GM12878 (cell line): ENCODE measurements around the gene PLCB2. TPM values are rescaled to one million over a fixed set of nuclear protein-coding genes. Genes with fewer than 3 reads are reported as not detected.
A peak's percentile ranks its signal among the peaks of the same experiment; 100 is the strongest.

ENCODE experiments used
- ATAC-seq: fragments of 200-7000 bp; cut with Tn5 transposase; 3 replicates; pipeline ENCODE4 v1.9.1; 2020; ENCODE audit warnings: mild to moderate bottlenecking, moderate library complexity
- BruUV-seq: library from RNA; stranded (reverse); fragments of 400-500 nt; replicated peaks from 2 replicates; lab custom pipeline; 2021; lab: Mats Ljungman, UMichigan
- CTCF ChIA-PET: fragments of 300-600 bp; sonication (Branson Sonifier 250); formaldehyde crosslinking; extraction: SDS; loops from one replicate; lab custom pipeline; 2021; ENCODE audit warnings: inconsistent platforms; lab: Yijun Ruan, JAX
- POLR2A ChIA-PET: fragments of 350-600 bp; formaldehyde crosslinking; extraction: SDS; loops from one replicate; lab custom pipeline; 2021; ENCODE audit warnings: inconsistent platforms; lab: Charles Lee
- RAD21 ChIA-PET: fragments of 300-600 bp; sonication (Branson Sonifier 250); formaldehyde crosslinking; loops from one replicate; lab custom pipeline; 2023; ENCODE audit warnings: antibody characterized with exemption; ENCODE audit not compliant: unreplicated experiment; lab: Charles Lee
- SMC1A ChIA-PET: fragments of 300-600 bp; sonication (Branson Sonifier 250); formaldehyde crosslinking; loops from one replicate; lab custom pipeline; 2023; ENCODE audit not compliant: unreplicated experiment, uncharacterized antibody; lab: Charles Lee
- DNase-seq: peaks from one replicate; pipeline ENCODE4 v3.0.0-alpha.2; 2011; ENCODE audit warnings: low read depth, low spot score
- FAIRE-seq: peaks from 3 replicates; lab custom pipeline; 2011; peaks lifted over from hg19 to GRCh38; lab: Jason Lieb, UNC
- H2AFZ ChIP-seq: 2 replicates; pipeline ENCODE4 v1.6.0; 2011; ENCODE audit warnings: low read depth, low read length, control low read depth; ENCODE audit not compliant: control insufficient read depth
- H3K27ac ChIP-seq: 2 replicates; pipeline ENCODE4 v1.5.1; 2011; ENCODE audit warnings: control low read depth; ENCODE audit not compliant: control insufficient read depth, insufficient read depth
- H3K27me3 ChIP-seq, 2 experiments: replicated peaks in 1 of 2; 2 replicates each; pipeline versions ENCODE4 v1.6.0 to v1.6.1; 2011; ENCODE audit warnings: low read length in 1 of 2; ENCODE audit not compliant: control insufficient read depth in 2 of 2, insufficient read depth in 2 of 2
- H3K36me3 ChIP-seq, 2 experiments: 2 replicates each; pipeline ENCODE4 v1.5.1; 2011; ENCODE audit warnings: low read length in 1 of 2; ENCODE audit not compliant: control insufficient read depth in 2 of 2, insufficient read depth in 2 of 2
- H3K4me1 ChIP-seq: 2 replicates; pipeline ENCODE4 v1.6.1; 2011; ENCODE audit warnings: mild to moderate bottlenecking, low read length, moderate library complexity, mixed read lengths; ENCODE audit not compliant: control insufficient read depth, insufficient read depth
- H3K4me2 ChIP-seq: 2 replicates; pipeline ENCODE4 v1.6.0; 2011; ENCODE audit warnings: control low read depth; ENCODE audit not compliant: control insufficient read depth, insufficient read depth
- H3K4me3 ChIP-seq: fragments of 200-600 bp; sonication (generic); 2 replicates; pipeline ENCODE4 v1.5.1; 2016
- H3K79me2 ChIP-seq: 2 replicates; pipeline ENCODE4 v1.6.0; 2011; ENCODE audit warnings: low read length; ENCODE audit not compliant: control insufficient read depth, insufficient read depth
- H3K9ac ChIP-seq: 2 replicates; pipeline ENCODE4 v1.8.0; 2011; ENCODE audit warnings: low read length, control low read depth, mixed read lengths; ENCODE audit not compliant: control insufficient read depth, insufficient read depth
- H3K9me3 ChIP-seq: replicated peaks from 3 replicates; pipeline ENCODE4 v1.5.1; 2011; ENCODE audit warnings: mild to moderate bottlenecking, low read length; ENCODE audit not compliant: control insufficient read depth, insufficient read depth
- H4K20me1 ChIP-seq: 2 replicates; pipeline ENCODE4 v1.6.0; 2011; ENCODE audit not compliant: control insufficient read depth, insufficient read depth
- CHD4 ChIP-seq: fragments of 200-600 bp; sonication (generic); IDR thresholded peaks from 2 replicates; pipeline ENCODE4 v1.6.1; 2016; ENCODE audit warnings: mild to moderate bottlenecking
- EZH2 ChIP-seq: IDR thresholded peaks from 2 replicates; pipeline ENCODE4 v1.6.1; 2012; ENCODE audit warnings: low read depth, mild to moderate bottlenecking, control low read depth, inconsistent platforms, low read length, borderline replicate concordance; ENCODE audit not compliant: control insufficient read depth
- FOXM1 ChIP-seq: IDR thresholded peaks from 2 replicates; pipeline ENCODE4 v1.6.1; 2012; ENCODE audit warnings: low read depth, mild to moderate bottlenecking, inconsistent platforms, low read length, moderate library complexity
- IKZF1 ChIP-seq: fragments of 450-650 bp; conservative IDR thresholded peaks from 2 replicates; pipeline ENCODE4 v1.6.1; 2017; ENCODE audit warnings: antibody characterized with exemption, mild to moderate bottlenecking
- KAT2A ChIP-seq: conservative IDR thresholded peaks from 2 replicates; pipeline ENCODE4 v1.6.1; 2011; ENCODE audit warnings: low read depth, low read length; ENCODE audit not compliant: control insufficient read depth
- KDM1A ChIP-seq: fragments of 200-600 bp; sonication (generic); IDR thresholded peaks from 2 replicates; pipeline ENCODE4 v1.6.1; 2016; ENCODE audit warnings: borderline replicate concordance
- KLF5 ChIP-seq: fragments of 450-650 bp; IDR thresholded peaks from 2 replicates; pipeline ENCODE4 v1.6.1; 2014; ENCODE audit warnings: mild to moderate bottlenecking; ENCODE audit not compliant: partially characterized antibody
- MEF2B ChIP-seq: fragments of 450-650 bp; IDR thresholded peaks from 2 replicates; pipeline ENCODE4 v1.6.1; 2018; ENCODE audit warnings: mild to moderate bottlenecking, moderate library complexity; ENCODE audit not compliant: partially characterized antibody, poor library complexity, severe bottlenecking
- NFIC ChIP-seq: IDR thresholded peaks from 2 replicates; pipeline ENCODE4 v1.6.1; 2012; ENCODE audit warnings: low read depth, mild to moderate bottlenecking, inconsistent platforms, low read length, moderate library complexity
- NR2C1 ChIP-seq: fragments of 450-650 bp; IDR thresholded peaks from 2 replicates; pipeline ENCODE4 v1.6.1; 2017; ENCODE audit warnings: antibody characterized with exemption, mild to moderate bottlenecking, moderate library complexity
- NR2F1 ChIP-seq: fragments of 450-650 bp; conservative IDR thresholded peaks from 2 replicates; pipeline ENCODE4 v1.6.1; 2017; ENCODE audit warnings: mild to moderate bottlenecking
- NRF1 ChIP-seq: conservative IDR thresholded peaks from 2 replicates; pipeline ENCODE4 v1.6.1; 2011; ENCODE audit warnings: mild to moderate bottlenecking, low read depth, low read length, improper control_type of control experiment
- RELA ChIP-seq: fragments of 450-650 bp; IDR thresholded peaks from 2 replicates; pipeline ENCODE4 v1.8.0; 2014; ENCODE audit warnings: borderline replicate concordance; ENCODE audit not compliant: partially characterized antibody
- SIX5 ChIP-seq: IDR thresholded peaks from 2 replicates; pipeline ENCODE4 v1.6.1; 2011; ENCODE audit warnings: mild to moderate bottlenecking, low read depth, low read length, moderate library complexity; ENCODE audit not compliant: severe bottlenecking
- SREBF2 ChIP-seq: IDR thresholded peaks from 2 replicates; pipeline ENCODE4 v1.6.1; 2012; ENCODE audit warnings: mild to moderate bottlenecking, low read length
- SUPT20H ChIP-seq: IDR thresholded peaks from 2 replicates; pipeline ENCODE4 v1.6.1; 2011; ENCODE audit warnings: low read depth, mild to moderate bottlenecking, low read length, moderate library complexity, borderline replicate concordance; ENCODE audit not compliant: control insufficient read depth
- ZNF622 ChIP-seq: fragments of 450-650 bp; IDR thresholded peaks from 2 replicates; pipeline ENCODE4 v1.6.1; 2017; ENCODE audit warnings: mild to moderate bottlenecking, inconsistent platforms
- WGBS: methylation state at CpG from one replicate; pipeline ENCODE4 v1.1.6; 2016; ENCODE audit warnings: low lambda C conversion rate; ENCODE audit not compliant: insufficient replicate concordance, insufficient coverage; ENCODE audit errors: missing lambda C conversion rate; 5-methylcytosine and 5-hydroxymethylcytosine counted together
- in situ Hi-C: fragments of 300-500 bp; cut with MboI; formaldehyde crosslinking; loops from 9 replicates; pipeline ENCODE4 v1.14.3; 2018; ENCODE audit warnings: mixed read lengths
- intact Hi-C: fragments of 100-400 bp; cut with micrococcal nuclease; formaldehyde crosslinking; loops from one replicate; pipeline ENCODE4 v1.14.2; 2022; ENCODE audit not compliant: unreplicated experiment
- polyA plus RNA-seq, 11 experiments: library from polyadenylated mRNA; depleted of rRNA in 4 of 11; unstranded in 6 of 11; stranded (reverse) in 5 of 11; fragments of >200 nt; fragmentation: Nextera tagmentation in 4 of 11; fragmentation: Illumina TruSeq in 1 of 11; extraction: Ambion mirVana in 4 of 11; extraction: Trizol in 1 of 11; gene quantifications; 1 replicate in 1 of 11; 2 replicates in 10 of 11; pipeline versions ENCODE4 v1.2.1 to v1.2.3, GENCODE V29; 2011 to 2016; ENCODE audit warnings: inconsistent platforms in 2 of 11, missing spikeins in 2 of 11, low read depth in 1 of 11
- total RNA-seq, 4 experiments: library from RNA; depleted of rRNA in 3 of 4; stranded (reverse); fragments of >200 nt in 3 of 4; fragmentation: Illumina TruSeq in 1 of 4; extraction: Trizol in 1 of 4; gene quantifications; 2 replicates each; pipeline versions ENCODE4 v1.2.1 to v1.2.3, GENCODE V29; 2013 to 2021
- TF ChIP-seq, protein P1 (sequence below): fragments of 450-650 bp; IDR thresholded peaks from 2 replicates; pipeline ENCODE4 v1.6.1; 2017; ENCODE audit warnings: mild to moderate bottlenecking, moderate library complexity
- TF ChIP-seq, protein P2 (sequence below): fragments of 150-350 bp; IDR thresholded peaks from 2 replicates; pipeline ENCODE4 v1.6.1; 2016; ENCODE audit warnings: low read depth, low read length

The PLCB2 gene
- total and polyA plus RNA-seq, 10 of the 15 experiments (the other 5 are each of a cell fraction or from before 2014, with no cell fraction given): 1.2 to 39.4 (median 10.7) TPM

DNA sequence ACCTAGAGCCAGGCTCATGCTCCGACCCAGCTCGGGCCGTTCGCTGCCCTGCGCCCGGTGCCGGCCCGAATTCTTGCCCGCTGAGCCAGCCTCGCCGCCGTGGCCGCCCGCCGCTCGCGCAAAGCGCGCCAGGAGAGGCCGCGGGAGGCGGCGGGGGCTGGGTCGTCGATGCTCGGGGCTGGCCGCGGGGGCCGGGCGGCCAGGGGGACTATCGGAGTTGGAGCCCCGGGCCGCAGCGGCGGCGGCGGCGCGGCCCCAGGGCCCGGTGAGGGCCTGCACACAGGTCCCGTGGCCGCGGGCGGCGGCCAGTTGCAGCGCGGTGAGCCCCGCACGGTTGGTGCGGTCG lies 26.0 kb downstream of the PLCB2 start:
- peak overlapping the region; percentile 90 for H3K4me2 ChIP-seq
- no peak overlapping the region for H3K9ac ChIP-seq
- in situ Hi-C loops: no loop called here
- H3K27ac ChIP-seq: no peak overlapping the region
- H4K20me1 ChIP-seq: no peaks in the 10 kb centered on the region; the same call in 1 of the 2 replicates
- H3K4me3 ChIP-seq: no peak overlapping the region; the same call in 1 of the 2 replicates
- H2AFZ ChIP-seq: 0 out of 2 replicates have a peak overlapping the region, but pooled peaks have one; percentile 31
- ATAC-seq (no peak), FAIRE-seq (no peak), DNase-seq (no peak)
- no peaks in the 10 kb centered on the region for H3K79me2 ChIP-seq
- CTCF ChIA-PET: no interaction called here
- H3K36me3 ChIP-seq: no peaks in the 10 kb centered on the region
- SMC1A ChIA-PET: no interaction called here
- 20% methylated on average over 32 of the region's 51 CpGs for WGBS
- TF ChIP-seq SREBF2 (no peak), NRF1 (no peak), RELA (no peak), NFIC (no peak), CHD4 (no peak), IKZF1 (no peak), EZH2 (no peak), KLF5 (no peak), NR2F1 (no peak), NR2C1 (no peak), MEF2B (no peak), SUPT20H (no peak), KAT2A (no peak), ZNF622 (no peak), SIX5 (no peak), FOXM1 (no peak), KDM1A (no peak)
- TF ChIP-seq, protein P1, sequence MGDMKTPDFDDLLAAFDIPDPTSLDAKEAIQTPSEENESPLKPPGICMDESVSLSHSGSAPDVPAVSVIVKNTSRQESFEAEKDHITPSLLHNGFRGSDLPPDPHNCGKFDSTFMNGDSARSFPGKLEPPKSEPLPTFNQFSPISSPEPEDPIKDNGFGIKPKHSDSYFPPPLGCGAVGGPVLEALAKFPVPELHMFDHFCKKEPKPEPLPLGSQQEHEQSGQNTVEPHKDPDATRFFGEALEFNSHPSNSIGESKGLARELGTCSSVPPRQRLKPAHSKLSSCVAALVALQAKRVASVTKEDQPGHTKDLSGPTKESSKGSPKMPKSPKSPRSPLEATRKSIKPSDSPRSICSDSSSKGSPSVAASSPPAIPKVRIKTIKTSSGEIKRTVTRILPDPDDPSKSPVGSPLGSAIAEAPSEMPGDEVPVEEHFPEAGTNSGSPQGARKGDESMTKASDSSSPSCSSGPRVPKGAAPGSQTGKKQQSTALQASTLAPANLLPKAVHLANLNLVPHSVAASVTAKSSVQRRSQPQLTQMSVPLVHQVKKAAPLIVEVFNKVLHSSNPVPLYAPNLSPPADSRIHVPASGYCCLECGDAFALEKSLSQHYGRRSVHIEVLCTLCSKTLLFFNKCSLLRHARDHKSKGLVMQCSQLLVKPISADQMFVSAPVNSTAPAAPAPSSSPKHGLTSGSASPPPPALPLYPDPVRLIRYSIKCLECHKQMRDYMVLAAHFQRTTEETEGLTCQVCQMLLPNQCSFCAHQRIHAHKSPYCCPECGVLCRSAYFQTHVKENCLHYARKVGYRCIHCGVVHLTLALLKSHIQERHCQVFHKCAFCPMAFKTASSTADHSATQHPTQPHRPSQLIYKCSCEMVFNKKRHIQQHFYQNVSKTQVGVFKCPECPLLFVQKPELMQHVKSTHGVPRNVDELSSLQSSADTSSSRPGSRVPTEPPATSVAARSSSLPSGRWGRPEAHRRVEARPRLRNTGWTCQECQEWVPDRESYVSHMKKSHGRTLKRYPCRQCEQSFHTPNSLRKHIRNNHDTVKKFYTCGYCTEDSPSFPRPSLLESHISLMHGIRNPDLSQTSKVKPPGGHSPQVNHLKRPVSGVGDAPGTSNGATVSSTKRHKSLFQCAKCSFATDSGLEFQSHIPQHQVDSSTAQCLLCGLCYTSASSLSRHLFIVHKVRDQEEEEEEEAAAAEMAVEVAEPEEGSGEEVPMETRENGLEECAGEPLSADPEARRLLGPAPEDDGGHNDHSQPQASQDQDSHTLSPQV: no peak
- TF ChIP-seq, protein P2, sequence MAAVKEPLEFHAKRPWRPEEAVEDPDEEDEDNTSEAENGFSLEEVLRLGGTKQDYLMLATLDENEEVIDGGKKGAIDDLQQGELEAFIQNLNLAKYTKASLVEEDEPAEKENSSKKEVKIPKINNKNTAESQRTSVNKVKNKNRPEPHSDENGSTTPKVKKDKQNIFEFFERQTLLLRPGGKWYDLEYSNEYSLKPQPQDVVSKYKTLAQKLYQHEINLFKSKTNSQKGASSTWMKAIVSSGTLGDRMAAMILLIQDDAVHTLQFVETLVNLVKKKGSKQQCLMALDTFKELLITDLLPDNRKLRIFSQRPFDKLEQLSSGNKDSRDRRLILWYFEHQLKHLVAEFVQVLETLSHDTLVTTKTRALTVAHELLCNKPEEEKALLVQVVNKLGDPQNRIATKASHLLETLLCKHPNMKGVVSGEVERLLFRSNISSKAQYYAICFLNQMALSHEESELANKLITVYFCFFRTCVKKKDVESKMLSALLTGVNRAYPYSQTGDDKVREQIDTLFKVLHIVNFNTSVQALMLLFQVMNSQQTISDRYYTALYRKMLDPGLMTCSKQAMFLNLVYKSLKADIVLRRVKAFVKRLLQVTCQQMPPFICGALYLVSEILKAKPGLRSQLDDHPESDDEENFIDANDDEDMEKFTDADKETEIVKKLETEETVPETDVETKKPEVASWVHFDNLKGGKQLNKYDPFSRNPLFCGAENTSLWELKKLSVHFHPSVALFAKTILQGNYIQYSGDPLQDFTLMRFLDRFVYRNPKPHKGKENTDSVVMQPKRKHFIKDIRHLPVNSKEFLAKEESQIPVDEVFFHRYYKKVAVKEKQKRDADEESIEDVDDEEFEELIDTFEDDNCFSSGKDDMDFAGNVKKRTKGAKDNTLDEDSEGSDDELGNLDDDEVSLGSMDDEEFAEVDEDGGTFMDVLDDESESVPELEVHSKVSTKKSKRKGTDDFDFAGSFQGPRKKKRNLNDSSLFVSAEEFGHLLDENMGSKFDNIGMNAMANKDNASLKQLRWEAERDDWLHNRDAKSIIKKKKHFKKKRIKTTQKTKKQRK: no peak
- BruUV-seq: no TSS peak
- RAD21 ChIA-PET: no interaction called here
- H3K4me1 ChIP-seq: peaks cover 11% of the 10 kb centered on the region
- peaks cover 4 to 17% of the 10 kb centered on the region in 2 experiments for H3K27me3 ChIP-seq
- intact Hi-C loops: no loop called here
- POLR2A ChIA-PET: no interaction called here
- H3K9me3 ChIP-seq: no peaks in the 10 kb centered on the region; the same call in 2 of the 3 replicates
